HL-60 (cell line): ENCODE data around the gene ROBO1. TPM values are rescaled to one million over a fixed set of nuclear protein-coding genes. Genes with fewer than 3 reads are reported as not detected.

Source experiments
- DNase-seq, 2 experiments: peaks; one replicate each; pipeline ENCODE4 v3.0.0-alpha.2; 2010 to 2020; ENCODE audit warnings: low read depth in 1 of 2, low spot score in 1 of 2
- H3K27ac ChIP-seq: fragments of 250-450 bp; sonication (Bioruptor Pico); replicated peaks from 2 replicates; pipeline ENCODE4 v1.5.1; 2020; ENCODE audit warnings: mild to moderate bottlenecking, moderate library complexity
- H3K27me3 ChIP-seq: fragments of 250-450 bp; sonication (Bioruptor Pico); 2 replicates; pipeline ENCODE4 v1.5.1; 2021; ENCODE audit warnings: mild to moderate bottlenecking, moderate library complexity; ENCODE audit not compliant: insufficient read depth, poor library complexity, severe bottlenecking
- H3K4me3 ChIP-seq: replicated peaks from 2 replicates; pipeline ENCODE4 v1.5.1; 2011; ENCODE audit warnings: mild to moderate bottlenecking, control low read depth, low read length; ENCODE audit not compliant: insufficient read depth
- GABPA ChIP-seq: IDR thresholded peaks from 2 replicates; pipeline ENCODE4 v1.6.1; 2012; ENCODE audit warnings: low read depth
- POLR2AphosphoS5 ChIP-seq: IDR thresholded peaks from 2 replicates; pipeline ENCODE4 v1.6.1; 2012; ENCODE audit warnings: low read depth
- SPI1 ChIP-seq: IDR thresholded peaks from 2 replicates; pipeline ENCODE4 v1.6.1; 2012; ENCODE audit warnings: low read depth, mild to moderate bottlenecking, borderline replicate concordance
- microRNA-seq: library from miRNA; unstranded; fragments of <30 nt; microRNA quantifications from one replicate; pipeline ENCODE4, GENCODE V29; 2018
- TF ChIP-seq, protein P1 (sequence below): IDR thresholded peaks from 2 replicates; pipeline ENCODE4 v1.6.1; 2012; ENCODE audit warnings: low read depth; ENCODE audit not compliant: insufficient replicate concordance
- TF ChIP-seq, protein P2 (sequence below): IDR thresholded peaks from one replicate; pipeline ENCODE4 v1.5.1; 2011; ENCODE audit warnings: low read length, control low read depth, inconsistent platforms; ENCODE audit not compliant: insufficient read depth

The ROBO1 gene

DNA sequence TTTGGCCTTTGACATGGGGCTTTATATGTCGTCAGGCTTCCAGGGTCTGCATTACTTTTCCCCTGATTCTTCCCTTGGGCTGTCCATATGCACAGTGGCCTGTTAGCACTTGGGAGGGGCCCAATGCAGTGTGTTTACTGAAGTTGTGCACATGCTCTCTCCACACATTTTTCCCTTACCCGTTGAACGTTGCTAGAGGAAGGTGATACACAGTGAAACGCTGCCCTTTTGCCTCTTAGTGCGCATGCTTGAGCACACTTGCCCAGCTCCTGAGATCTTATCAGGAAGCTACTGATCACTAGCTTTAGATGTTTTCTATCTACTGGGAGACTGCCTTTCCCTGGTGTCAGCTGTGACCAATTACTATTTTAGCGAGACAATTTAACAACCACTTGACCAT lies 1198.0 kb downstream of the ROBO1 start:
- Histone ChIP-seq H3K4me3 (no peak overlapping the region), H3K27me3 (no peaks in the 10 kb centered on the region), H3K27ac (no peak overlapping the region)
- DNase-seq, result no peak
- TF ChIP-seq, protein P1, sequence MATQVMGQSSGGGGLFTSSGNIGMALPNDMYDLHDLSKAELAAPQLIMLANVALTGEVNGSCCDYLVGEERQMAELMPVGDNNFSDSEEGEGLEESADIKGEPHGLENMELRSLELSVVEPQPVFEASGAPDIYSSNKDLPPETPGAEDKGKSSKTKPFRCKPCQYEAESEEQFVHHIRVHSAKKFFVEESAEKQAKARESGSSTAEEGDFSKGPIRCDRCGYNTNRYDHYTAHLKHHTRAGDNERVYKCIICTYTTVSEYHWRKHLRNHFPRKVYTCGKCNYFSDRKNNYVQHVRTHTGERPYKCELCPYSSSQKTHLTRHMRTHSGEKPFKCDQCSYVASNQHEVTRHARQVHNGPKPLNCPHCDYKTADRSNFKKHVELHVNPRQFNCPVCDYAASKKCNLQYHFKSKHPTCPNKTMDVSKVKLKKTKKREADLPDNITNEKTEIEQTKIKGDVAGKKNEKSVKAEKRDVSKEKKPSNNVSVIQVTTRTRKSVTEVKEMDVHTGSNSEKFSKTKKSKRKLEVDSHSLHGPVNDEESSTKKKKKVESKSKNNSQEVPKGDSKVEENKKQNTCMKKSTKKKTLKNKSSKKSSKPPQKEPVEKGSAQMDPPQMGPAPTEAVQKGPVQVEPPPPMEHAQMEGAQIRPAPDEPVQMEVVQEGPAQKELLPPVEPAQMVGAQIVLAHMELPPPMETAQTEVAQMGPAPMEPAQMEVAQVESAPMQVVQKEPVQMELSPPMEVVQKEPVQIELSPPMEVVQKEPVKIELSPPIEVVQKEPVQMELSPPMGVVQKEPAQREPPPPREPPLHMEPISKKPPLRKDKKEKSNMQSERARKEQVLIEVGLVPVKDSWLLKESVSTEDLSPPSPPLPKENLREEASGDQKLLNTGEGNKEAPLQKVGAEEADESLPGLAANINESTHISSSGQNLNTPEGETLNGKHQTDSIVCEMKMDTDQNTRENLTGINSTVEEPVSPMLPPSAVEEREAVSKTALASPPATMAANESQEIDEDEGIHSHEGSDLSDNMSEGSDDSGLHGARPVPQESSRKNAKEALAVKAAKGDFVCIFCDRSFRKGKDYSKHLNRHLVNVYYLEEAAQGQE, result no peak
- TF ChIP-seq GABPA, result no peak
- no peak for TF ChIP-seq POLR2AphosphoS5
- TF ChIP-seq SPI1, result no peak
- TF ChIP-seq, protein P2, sequence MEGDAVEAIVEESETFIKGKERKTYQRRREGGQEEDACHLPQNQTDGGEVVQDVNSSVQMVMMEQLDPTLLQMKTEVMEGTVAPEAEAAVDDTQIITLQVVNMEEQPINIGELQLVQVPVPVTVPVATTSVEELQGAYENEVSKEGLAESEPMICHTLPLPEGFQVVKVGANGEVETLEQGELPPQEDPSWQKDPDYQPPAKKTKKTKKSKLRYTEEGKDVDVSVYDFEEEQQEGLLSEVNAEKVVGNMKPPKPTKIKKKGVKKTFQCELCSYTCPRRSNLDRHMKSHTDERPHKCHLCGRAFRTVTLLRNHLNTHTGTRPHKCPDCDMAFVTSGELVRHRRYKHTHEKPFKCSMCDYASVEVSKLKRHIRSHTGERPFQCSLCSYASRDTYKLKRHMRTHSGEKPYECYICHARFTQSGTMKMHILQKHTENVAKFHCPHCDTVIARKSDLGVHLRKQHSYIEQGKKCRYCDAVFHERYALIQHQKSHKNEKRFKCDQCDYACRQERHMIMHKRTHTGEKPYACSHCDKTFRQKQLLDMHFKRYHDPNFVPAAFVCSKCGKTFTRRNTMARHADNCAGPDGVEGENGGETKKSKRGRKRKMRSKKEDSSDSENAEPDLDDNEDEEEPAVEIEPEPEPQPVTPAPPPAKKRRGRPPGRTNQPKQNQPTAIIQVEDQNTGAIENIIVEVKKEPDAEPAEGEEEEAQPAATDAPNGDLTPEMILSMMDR, result no peak

DNA sequence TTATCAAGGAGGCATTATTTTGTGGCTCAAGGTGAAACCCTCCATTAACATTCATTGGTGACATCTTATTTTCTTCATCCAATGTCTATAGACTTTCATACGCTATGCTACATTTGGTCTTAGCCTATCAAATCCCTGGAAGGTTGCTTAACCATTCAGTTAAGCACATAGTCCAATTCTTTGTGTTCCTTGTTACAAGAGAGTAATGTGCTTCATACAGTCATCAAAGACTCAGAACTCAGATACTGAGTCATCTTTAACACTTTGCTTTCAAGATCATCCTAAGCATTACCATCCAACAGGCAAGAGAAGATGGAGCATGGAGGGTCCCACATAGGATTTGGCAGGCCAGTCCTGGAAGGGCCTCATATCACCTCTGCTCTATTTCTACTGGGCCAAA lies 1202.1 kb downstream of the ROBO1 start:
- TF ChIP-seq GABPA, result no peak
- TF ChIP-seq SPI1, result no peak
- TF ChIP-seq, protein P2, result no peak
- TF ChIP-seq, protein P1, result no peak
- TF ChIP-seq POLR2AphosphoS5, result no peak
- Histone ChIP-seq H3K27ac (no peak overlapping the region), H3K4me3 (no peak overlapping the region), H3K27me3 (no peaks in the 10 kb centered on the region)
- DNase-seq, result no peak

DNA sequence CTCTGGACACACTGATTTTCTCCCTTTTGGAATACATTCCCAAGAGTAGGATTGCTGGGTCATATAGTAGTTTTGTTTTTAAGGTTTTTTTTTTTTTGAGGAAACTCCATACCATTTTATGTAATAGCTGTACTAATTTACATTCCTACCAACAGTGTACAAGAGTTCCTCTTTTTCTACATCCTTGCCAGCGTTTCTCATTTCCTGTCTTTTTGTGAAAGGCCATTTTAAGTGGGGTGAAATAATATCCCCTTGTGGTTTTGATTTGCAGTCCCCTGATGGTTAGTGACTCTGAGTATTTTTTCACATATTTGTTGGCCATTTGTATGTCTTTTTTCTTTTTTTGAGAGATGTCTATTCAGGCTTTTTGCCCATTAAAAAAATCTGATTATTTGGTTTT lies 1205.5 kb downstream of the ROBO1 start:
- Histone ChIP-seq H3K4me3 (no peak overlapping the region), H3K27ac (no peak overlapping the region), H3K27me3 (no peaks in the 10 kb centered on the region)
- DNase-seq, result peak in 1 of 2 experiments; percentile 6
- TF ChIP-seq, protein P2, result no peak
- TF ChIP-seq, protein P1, result no peak
- TF ChIP-seq SPI1 (peak; percentile 89), POLR2AphosphoS5 (no peak), GABPA (no peak)

Small RNAs within 50 kb of the gene (microRNA-seq; reads per million reads assigned to microRNA genes)
- not detected for gene MIR3923
